H1 (cell line): ENCODE data around the gene TMEM86B. TPM values are rescaled to one million over a fixed set of nuclear protein-coding genes. Genes with fewer than 3 reads are reported as not detected.

Source experiments
- ASH2L ChIP-seq: fragments of 200-600, 300-600 bp; sonication (generic); IDR thresholded peaks from one replicate; pipeline ENCODE4 v1.7.1; 2017; ENCODE audit warnings: low read length
- BCL11A ChIP-seq, 2 experiments: IDR thresholded peaks; one replicate each; pipeline ENCODE4 v1.6.1; 2011; ENCODE audit warnings: low read depth in 2 of 2, low read length in 2 of 2, mild to moderate bottlenecking in 2 of 2
- CREB1 ChIP-seq: IDR thresholded peaks from 2 replicates; pipeline ENCODE4 v1.6.1; 2012; ENCODE audit warnings: inconsistent platforms
- CTBP2 ChIP-seq: IDR thresholded peaks from 2 replicates; pipeline ENCODE4 v1.7.0; 2011; ENCODE audit warnings: borderline replicate concordance, mild to moderate bottlenecking, moderate library complexity, mixed read lengths, low read length; ENCODE audit not compliant: insufficient read depth, insufficient read length
- EGR1 ChIP-seq: IDR thresholded peaks from 2 replicates; pipeline ENCODE4 v1.6.1; 2011; ENCODE audit warnings: low read depth, low read length, borderline replicate concordance
- GABPA ChIP-seq: IDR thresholded peaks from 2 replicates; pipeline ENCODE4 v1.6.1; 2011; ENCODE audit warnings: mild to moderate bottlenecking, low read length, moderate library complexity, borderline replicate concordance; ENCODE audit not compliant: insufficient read depth
- GTF2F1 ChIP-seq: IDR thresholded peaks from 2 replicates; pipeline ENCODE4 v1.6.1; 2012; ENCODE audit warnings: low read depth, low read length, improper control_type of control experiment, borderline replicate concordance
- HDAC2 ChIP-seq, 2 experiments: fragments of 300-600 bp in 1 of 2; sonication (generic) in 1 of 2; IDR thresholded peaks; 2 replicates each; pipeline ENCODE4 v1.6.1; 2011 to 2012; ENCODE audit warnings: low read depth in 2 of 2, low read length in 2 of 2, mild to moderate bottlenecking in 2 of 2, moderate library complexity in 2 of 2, borderline replicate concordance in 1 of 2, inconsistent platforms in 1 of 2
- JUN ChIP-seq: IDR thresholded peaks from 2 replicates; pipeline ENCODE4 v1.6.1; 2011; ENCODE audit warnings: low read depth, mild to moderate bottlenecking, improper control_type of control experiment, low read length
- JUND ChIP-seq: IDR thresholded peaks from 2 replicates; pipeline ENCODE4 v1.6.1; 2011; ENCODE audit warnings: mild to moderate bottlenecking, improper control_type of control experiment, low read length
- MAFK ChIP-seq: IDR thresholded peaks from 2 replicates; pipeline ENCODE4 v1.6.1; 2012; ENCODE audit warnings: low read depth, mild to moderate bottlenecking, improper control_type of control experiment, low read length
- NRF1 ChIP-seq: IDR thresholded peaks from 2 replicates; pipeline ENCODE4 v1.6.1; 2011; ENCODE audit warnings: mild to moderate bottlenecking, low read depth, low read length, improper control_type of control experiment
- RAD21 ChIP-seq, 2 experiments: IDR thresholded peaks in 1 of 2; conservative IDR thresholded peaks in 1 of 2; 2 replicates each; pipeline ENCODE4 v1.6.1; 2011; ENCODE audit warnings: low read depth in 2 of 2, low read length in 2 of 2, improper control_type of control experiment in 1 of 2, inconsistent platforms in 1 of 2, mild to moderate bottlenecking in 1 of 2, moderate library complexity in 1 of 2
- SRF ChIP-seq: IDR thresholded peaks from 2 replicates; pipeline ENCODE4 v1.6.1; 2011; ENCODE audit warnings: mild to moderate bottlenecking, low read depth, low read length, moderate library complexity
- TCF12 ChIP-seq: IDR thresholded peaks from 2 replicates; pipeline ENCODE4 v1.6.1; 2011; ENCODE audit warnings: low read depth, mild to moderate bottlenecking, low read length
- polyA plus RNA-seq, 7 experiments: library from polyadenylated mRNA; depleted of rRNA in 3 of 7; stranded (reverse) in 5 of 7; unstranded in 2 of 7; fragments of >200 nt in 5 of 7; fragments of 200-250 nt in 2 of 7; gene quantifications; 1 replicate in 5 of 7; 2 replicates in 1 of 7; 4 replicates in 1 of 7; pipeline versions ENCODE4 v1.2.1 to v1.2.3, GENCODE V29; 2011 to 2013; ENCODE audit warnings: missing spikeins in 2 of 7, mixed read lengths in 2 of 7
- total RNA-seq: library from RNA; stranded (reverse); fragmentation: NEBNext Ultra II Directional; extraction: Animal tissue kit (Norgen Biotek cat#: 25700); gene quantifications from 2 replicates; pipeline ENCODE4 v1.2.1, GENCODE V29; 2021
- TF ChIP-seq, protein P1 (sequence below): IDR thresholded peaks from 2 replicates; pipeline ENCODE4 v1.6.1; 2012; ENCODE audit warnings: low read length, inconsistent platforms

The TMEM86B gene
- total and polyA plus RNA-seq, 2 of the 8 experiments (the other 6 are each of a cell fraction or from before 2014, with no cell fraction given) = 2.0 to 2.9 TPM

DNA sequence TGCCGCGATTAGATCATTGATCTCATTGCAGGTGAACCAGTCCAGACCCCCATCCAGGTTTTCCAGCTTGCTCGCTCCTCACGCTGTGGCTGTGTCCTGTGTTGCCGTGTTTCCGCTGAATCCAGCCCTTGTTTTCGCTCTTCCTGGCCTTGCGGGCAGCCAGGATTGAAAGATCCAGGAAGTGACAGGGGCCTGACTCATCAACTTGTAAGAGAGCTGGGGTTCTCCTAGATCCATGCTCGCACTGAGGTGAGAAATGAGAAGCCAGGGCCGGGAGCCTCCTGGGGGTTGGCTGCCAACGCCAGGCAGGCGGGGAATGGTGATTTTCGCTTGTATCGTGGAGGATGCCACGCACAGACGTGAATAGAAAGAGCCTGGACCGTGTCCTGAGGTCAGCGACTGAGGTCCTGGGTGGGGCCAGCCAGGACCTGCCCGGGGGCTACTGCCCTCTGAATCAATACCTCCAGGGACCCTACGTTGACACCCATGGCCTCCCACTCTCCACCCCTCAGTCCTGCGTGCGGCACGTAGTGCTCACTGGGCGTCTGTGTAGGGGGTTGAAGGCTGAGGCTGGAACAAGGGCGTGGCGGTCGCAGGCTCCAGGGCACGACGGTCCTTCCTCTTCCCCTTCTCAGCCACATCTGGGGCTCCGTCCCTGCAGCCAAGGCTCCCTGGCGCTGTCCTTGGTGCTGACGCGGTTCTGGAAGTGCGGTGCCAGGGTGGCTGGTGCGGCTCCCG, 11.9 kb downstream of the TMEM86B start (continued):
- TF ChIP-seq GABPA = peak; percentile 71; the same call in 1 of the 2 replicates
- peak; percentile 68; the same call in 1 of the 2 replicates for TF ChIP-seq JUN
- peak; percentile 89 to 92; a peak in 2 of 4 replicates for TF ChIP-seq HDAC2 (IDR thresholded peaks at IDR 0.05; ENCODE audit: borderline replicate concordance in 1 of 2, low read depth in 2 of 2, low read length in 2 of 2)
- peak; percentile 89 for TF ChIP-seq MAFK
- TF ChIP-seq SRF = no peak
- TF ChIP-seq EGR1 = peak; percentile 92
- TF ChIP-seq, protein P1, sequence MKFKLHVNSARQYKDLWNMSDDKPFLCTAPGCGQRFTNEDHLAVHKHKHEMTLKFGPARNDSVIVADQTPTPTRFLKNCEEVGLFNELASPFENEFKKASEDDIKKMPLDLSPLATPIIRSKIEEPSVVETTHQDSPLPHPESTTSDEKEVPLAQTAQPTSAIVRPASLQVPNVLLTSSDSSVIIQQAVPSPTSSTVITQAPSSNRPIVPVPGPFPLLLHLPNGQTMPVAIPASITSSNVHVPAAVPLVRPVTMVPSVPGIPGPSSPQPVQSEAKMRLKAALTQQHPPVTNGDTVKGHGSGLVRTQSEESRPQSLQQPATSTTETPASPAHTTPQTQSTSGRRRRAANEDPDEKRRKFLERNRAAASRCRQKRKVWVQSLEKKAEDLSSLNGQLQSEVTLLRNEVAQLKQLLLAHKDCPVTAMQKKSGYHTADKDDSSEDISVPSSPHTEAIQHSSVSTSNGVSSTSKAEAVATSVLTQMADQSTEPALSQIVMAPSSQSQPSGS = peak; percentile 94
- TF ChIP-seq ASH2L = no peak
- TF ChIP-seq CTBP2 = no peak
- no peak for TF ChIP-seq GTF2F1
- no peak for TF ChIP-seq TCF12
- peak; percentile 24 to 37; a peak in 2 of 4 replicates for TF ChIP-seq RAD21 (IDR thresholded peaks at IDR 0.05 in 1 of 2, conservative IDR thresholded peaks at IDR 0.05 in 1 of 2; ENCODE audit: low read depth in 2 of 2, low read length in 2 of 2)
- TF ChIP-seq CREB1 = peak; percentile 82
- no peak for TF ChIP-seq BCL11A (IDR thresholded peaks at IDR 0.05; ENCODE audit: low read depth in 2 of 2, low read length in 2 of 2)
- peak; percentile 88 for TF ChIP-seq JUND
- no peak for TF ChIP-seq NRF1
